ENCODE measurements around the gene AFAP1.

Gene AFAP1

DNA sequence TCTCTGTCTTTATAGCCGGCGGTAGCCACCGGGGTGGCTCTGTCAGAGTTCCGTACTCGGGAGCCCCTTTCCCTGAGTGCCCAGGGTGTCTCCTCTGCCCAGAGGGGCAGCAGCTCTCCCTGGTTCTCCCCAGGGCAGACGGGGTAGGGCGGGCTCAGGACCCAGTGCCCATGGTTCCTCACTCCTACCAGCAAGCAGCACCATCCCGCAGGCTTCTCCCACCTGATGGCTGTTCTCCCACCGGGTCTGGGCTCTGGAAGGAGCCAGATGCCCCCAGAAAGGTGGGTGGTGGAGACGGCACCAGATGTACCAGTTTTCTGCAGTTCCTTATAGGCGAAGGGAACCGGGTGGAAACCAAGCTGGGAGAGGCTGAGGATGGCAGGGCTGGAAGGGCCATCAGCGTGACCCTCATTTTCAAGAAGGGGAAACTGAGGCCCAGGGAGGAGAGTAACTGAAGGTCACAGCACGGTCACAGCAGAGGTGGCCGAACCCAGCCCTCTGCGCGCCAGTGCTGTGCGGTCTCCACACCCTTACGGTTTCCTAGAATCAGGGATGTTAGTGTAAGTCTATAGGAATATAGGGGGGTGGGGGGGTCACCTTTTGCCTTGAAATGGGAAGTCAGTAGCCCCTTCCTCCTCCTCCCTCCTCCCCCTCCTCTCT, 198.7 kb downstream of the AFAP1 start:
- H3K27ac ChIP-seq, result no peak overlapping the region
- H3K4me2 ChIP-seq, result no peak overlapping the region
- H3K36me3 ChIP-seq (ENCODE audit: insufficient read depth), result no peaks in the 10 kb centered on the region
- H3K9ac ChIP-seq, result no peak overlapping the region
- H2AFZ ChIP-seq (ENCODE audit: low read depth), result no peak overlapping the region
- H4K20me1 ChIP-seq (ENCODE audit: insufficient read depth), result no peaks in the 10 kb centered on the region
- H3K27me3 ChIP-seq (ENCODE audit: insufficient read depth, low read depth), result no peaks in the 10 kb centered on the region
- no peak overlapping the region for H3K4me3 ChIP-seq (IDR thresholded peaks at IDR 0.05; ENCODE audit: insufficient read depth, low read depth, low read length)
- no peaks in the 10 kb centered on the region for H3K4me1 ChIP-seq (ENCODE audit: low read depth, poor library complexity, severe bottlenecking)
- no peaks in the 10 kb centered on the region for H3K79me2 ChIP-seq (ENCODE audit: insufficient read depth, low read depth)
- TF ChIP-seq, protein P1, sequence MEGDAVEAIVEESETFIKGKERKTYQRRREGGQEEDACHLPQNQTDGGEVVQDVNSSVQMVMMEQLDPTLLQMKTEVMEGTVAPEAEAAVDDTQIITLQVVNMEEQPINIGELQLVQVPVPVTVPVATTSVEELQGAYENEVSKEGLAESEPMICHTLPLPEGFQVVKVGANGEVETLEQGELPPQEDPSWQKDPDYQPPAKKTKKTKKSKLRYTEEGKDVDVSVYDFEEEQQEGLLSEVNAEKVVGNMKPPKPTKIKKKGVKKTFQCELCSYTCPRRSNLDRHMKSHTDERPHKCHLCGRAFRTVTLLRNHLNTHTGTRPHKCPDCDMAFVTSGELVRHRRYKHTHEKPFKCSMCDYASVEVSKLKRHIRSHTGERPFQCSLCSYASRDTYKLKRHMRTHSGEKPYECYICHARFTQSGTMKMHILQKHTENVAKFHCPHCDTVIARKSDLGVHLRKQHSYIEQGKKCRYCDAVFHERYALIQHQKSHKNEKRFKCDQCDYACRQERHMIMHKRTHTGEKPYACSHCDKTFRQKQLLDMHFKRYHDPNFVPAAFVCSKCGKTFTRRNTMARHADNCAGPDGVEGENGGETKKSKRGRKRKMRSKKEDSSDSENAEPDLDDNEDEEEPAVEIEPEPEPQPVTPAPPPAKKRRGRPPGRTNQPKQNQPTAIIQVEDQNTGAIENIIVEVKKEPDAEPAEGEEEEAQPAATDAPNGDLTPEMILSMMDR (conservative IDR thresholded peaks at IDR 0.05; ENCODE audit: low read depth, low read length), result no peak

DNA sequence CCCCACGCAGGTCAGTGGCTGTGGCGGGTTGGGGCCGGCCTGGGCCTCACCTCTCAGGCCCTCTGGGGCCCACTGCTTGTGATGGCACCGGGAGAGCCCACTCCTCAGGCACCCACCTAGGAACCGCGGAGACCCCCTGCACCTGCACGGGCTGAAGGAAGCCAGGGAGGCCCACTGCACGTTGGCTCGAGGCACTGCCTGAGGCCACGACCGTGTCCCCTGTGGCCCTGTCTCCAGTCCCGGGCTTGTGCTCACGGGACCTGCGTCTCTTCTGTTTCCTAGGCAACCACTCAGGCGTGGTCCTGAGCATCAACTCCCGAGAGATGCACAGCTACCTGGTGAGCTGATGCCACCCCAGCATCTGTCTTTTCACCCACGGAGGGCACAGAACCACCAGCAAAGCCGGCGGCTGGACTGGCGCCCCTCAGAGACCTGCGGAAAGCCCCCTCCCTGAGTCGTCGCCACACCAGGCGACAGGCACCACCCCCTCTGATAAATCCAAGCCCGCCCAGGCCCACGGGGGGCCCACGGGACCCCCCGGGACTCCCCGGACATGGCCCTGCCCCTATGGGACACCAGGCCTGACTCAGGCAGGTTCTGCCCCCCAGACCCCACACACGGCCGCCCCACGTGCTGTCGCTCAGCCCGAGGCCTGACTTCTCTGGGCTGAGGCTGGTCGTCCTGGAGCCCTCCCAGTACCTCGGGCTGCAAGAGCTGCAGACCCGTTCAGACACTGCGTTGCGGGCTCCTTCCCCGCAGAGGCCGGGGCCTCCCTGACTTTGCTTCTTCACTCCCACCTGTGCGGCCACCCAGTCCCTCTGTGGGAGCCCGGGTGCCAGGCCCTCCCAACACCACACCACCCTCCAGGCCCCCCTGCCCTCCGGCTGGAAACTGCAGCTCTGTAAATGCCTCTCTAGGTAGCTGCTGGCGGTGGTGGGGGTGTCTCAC, 199.5 kb downstream of the AFAP1 start:
- H3K36me3 ChIP-seq (ENCODE audit: insufficient read depth), result no peaks in the 10 kb centered on the region
- no peaks in the 10 kb centered on the region for H3K79me2 ChIP-seq (ENCODE audit: insufficient read depth, low read depth)
- no peak overlapping the region for H3K9ac ChIP-seq
- TF ChIP-seq, protein P1 (conservative IDR thresholded peaks at IDR 0.05; ENCODE audit: low read depth, low read length), result no peak
- no peaks in the 10 kb centered on the region for H3K4me1 ChIP-seq (ENCODE audit: low read depth, poor library complexity, severe bottlenecking)
- H3K4me3 ChIP-seq (IDR thresholded peaks at IDR 0.05; ENCODE audit: insufficient read depth, low read depth, low read length), result no peak overlapping the region
- no peak overlapping the region for H3K4me2 ChIP-seq
- H4K20me1 ChIP-seq (ENCODE audit: insufficient read depth), result no peaks in the 10 kb centered on the region
- H2AFZ ChIP-seq (ENCODE audit: low read depth), result no peak overlapping the region
- no peaks in the 10 kb centered on the region for H3K27me3 ChIP-seq (ENCODE audit: insufficient read depth, low read depth)
- H3K27ac ChIP-seq, result no peak overlapping the region

DNA sequence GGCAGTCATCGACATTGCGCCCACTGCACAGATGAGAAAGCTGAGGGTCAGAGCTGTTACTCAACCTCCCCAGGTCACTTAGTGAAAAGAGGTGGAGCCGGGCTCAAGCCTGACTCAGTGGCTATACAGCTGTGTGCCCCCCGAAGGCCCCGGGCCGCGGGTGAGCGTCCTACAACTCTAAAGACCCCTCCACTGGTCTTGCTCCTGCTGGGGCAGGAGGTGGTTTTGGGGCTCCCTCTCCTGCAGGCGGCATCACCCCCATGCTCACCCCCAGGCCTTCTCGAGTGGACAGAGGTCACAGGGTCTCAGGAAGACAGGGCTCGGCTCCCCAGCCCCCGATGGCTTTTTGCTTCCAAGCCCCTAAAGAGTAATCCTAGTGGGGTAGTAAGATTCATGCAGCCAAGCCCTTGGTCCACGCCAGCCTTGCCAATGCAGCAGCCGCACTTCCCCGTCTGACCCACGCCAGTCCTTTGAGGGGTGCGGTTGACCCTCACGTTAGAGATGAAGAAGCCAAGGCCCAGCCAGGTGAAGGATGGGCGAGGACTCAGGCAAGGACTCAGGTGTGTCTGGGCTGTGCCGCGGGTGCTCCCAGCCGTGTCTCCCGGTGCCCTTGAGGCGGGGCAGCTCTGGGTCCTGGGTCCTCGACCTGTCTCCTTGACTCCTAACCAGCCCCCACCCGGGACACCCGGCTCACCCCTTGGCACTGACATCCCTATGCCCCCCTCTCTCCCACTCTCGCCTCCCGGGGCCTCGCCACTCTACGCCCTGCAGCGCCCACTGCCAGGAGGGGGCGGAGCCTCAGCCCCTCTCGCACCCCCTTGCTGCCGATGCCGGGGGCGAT, 200.4 kb downstream of the AFAP1 start:
- Histone ChIP-seq H3K79me2 (ENCODE audit: insufficient read depth, low read depth) (no peaks in the 10 kb centered on the region), H3K4me2 (no peak overlapping the region), H3K9ac (no peak overlapping the region), H2AFZ (ENCODE audit: low read depth) (no peak overlapping the region), H3K36me3 (ENCODE audit: insufficient read depth) (no peaks in the 10 kb centered on the region), H3K27ac (no peak overlapping the region), H3K4me3 (IDR thresholded peaks at IDR 0.05; ENCODE audit: insufficient read depth, low read depth, low read length) (no peak overlapping the region), H4K20me1 (ENCODE audit: insufficient read depth) (no peaks in the 10 kb centered on the region), H3K27me3 (ENCODE audit: insufficient read depth, low read depth) (no peaks in the 10 kb centered on the region), H3K4me1 (ENCODE audit: low read depth, poor library complexity, severe bottlenecking) (no peaks in the 10 kb centered on the region)
- TF ChIP-seq, protein P1 (conservative IDR thresholded peaks at IDR 0.05; ENCODE audit: low read depth, low read length), result no peak

DNA sequence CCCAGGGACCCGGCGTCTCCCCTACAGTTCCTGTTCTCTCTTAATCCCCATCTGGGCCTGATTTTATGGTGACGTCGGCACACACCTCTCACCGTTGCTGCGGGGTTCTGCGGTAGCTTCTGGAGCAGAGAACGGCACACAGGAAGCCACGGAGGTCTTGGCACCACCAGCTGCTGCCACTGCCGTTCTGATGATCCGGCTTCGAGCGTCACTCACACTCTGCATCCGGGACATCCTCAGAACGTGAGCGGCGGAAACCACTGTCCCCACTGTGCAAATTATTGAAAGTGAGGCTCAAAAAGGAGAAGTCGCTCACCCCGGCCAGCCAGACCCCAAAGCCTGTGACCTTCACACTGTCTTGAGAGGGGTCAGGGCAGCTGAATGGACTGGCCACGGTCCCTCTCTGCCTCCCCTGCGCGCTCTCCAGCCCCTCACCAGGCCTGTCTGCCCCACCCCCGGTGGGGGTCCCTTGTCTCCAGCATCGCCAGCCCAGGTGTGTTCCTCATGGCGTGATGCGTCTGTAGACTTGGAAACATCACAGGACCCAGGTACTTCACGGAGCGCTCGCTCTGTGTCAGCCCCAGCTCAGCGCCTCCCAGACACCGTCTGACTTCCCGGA, 201.1 kb downstream of the AFAP1 start:
- TF ChIP-seq, protein P1 (conservative IDR thresholded peaks at IDR 0.05; ENCODE audit: low read depth, low read length), result no peak
- Histone ChIP-seq H3K4me3 (IDR thresholded peaks at IDR 0.05; ENCODE audit: insufficient read depth, low read depth, low read length) (no peak overlapping the region), H3K27me3 (ENCODE audit: insufficient read depth, low read depth) (no peaks in the 10 kb centered on the region), H3K4me1 (ENCODE audit: low read depth, poor library complexity, severe bottlenecking) (no peaks in the 10 kb centered on the region), H2AFZ (ENCODE audit: low read depth) (no peak overlapping the region), H4K20me1 (ENCODE audit: insufficient read depth) (no peaks in the 10 kb centered on the region), H3K36me3 (ENCODE audit: insufficient read depth) (no peaks in the 10 kb centered on the region), H3K4me2 (no peak overlapping the region), H3K27ac (no peak overlapping the region), H3K79me2 (ENCODE audit: insufficient read depth, low read depth) (no peaks in the 10 kb centered on the region), H3K9ac (no peak overlapping the region)
